ENCODE measurements around the gene ART1. TPM values are rescaled to one million over a fixed set of nuclear protein-coding genes. Genes with fewer than 3 reads are reported as not detected.

Gene ART1
- total and polyA plus RNA-seq, 4 donors = not detected

GRCh38 chr11:3622521-3622920, 22.4 kb upstream of the ART1 start:
- TF ChIP-seq ZBTB33 (IDR thresholded peaks at IDR 0.05) (no peak), TAF1 (conservative IDR thresholded peaks at IDR 0.05) (no peak), SP1 (IDR thresholded peaks at IDR 0.05) (no peak), RXRA (IDR thresholded peaks at IDR 0.05) (no peak), GABPA (IDR thresholded peaks at IDR 0.05 in 1 of 2, conservative IDR thresholded peaks at IDR 0.05 in 1 of 2) (no peak), JUND (IDR thresholded peaks at IDR 0.05) (no peak), CTCF (IDR thresholded peaks at IDR 0.05; ENCODE audit: low read depth, low read length, missing input control) (no peak), FOXA2 (IDR thresholded peaks at IDR 0.05) (no peak), HNF4A (conservative IDR thresholded peaks at IDR 0.05) (no peak), HNF4G (IDR thresholded peaks at IDR 0.05) (no peak), NR2F2 (IDR thresholded peaks at IDR 0.05) (no peak), FOXA1 (IDR thresholded peaks at IDR 0.05) (no peak), REST (IDR thresholded peaks at IDR 0.05) (no peak), ATF3 (IDR thresholded peaks at IDR 0.05) (no peak), YY1 (IDR thresholded peaks at IDR 0.05) (no peak)
- Histone ChIP-seq H3K9me3 (ENCODE audit: control insufficient read depth in 4 of 4, low read length in 3 of 4) (no peaks in the 10 kb centered on the region), H3K36me3 (ENCODE audit: control insufficient read depth in 4 of 4, insufficient read depth in 3 of 4, low read depth in 1 of 4, low read length in 3 of 4) (no peaks in the 10 kb centered on the region), H3K4me3 (ENCODE audit: low read depth in 1 of 3, low read length in 3 of 3) (no peak overlapping the region), H3K27me3 (ENCODE audit: control insufficient read depth in 4 of 4, insufficient read depth in 4 of 4, low read length in 3 of 4) (no peaks in the 10 kb centered on the region), H3K4me1 (ENCODE audit: control insufficient read depth in 4 of 4, insufficient read depth in 4 of 4, low read length in 3 of 4) (no peaks in the 10 kb centered on the region), H3K9ac (ENCODE audit: low read depth in 1 of 2, low read length in 2 of 2) (no peak overlapping the region), H3K27ac (ENCODE audit: low read depth in 1 of 2, low read length in 2 of 2) (no peak overlapping the region)
- DNase-seq (ENCODE audit: low spot score) = no peak
- WGBS = 71% methylated on average over 4 of the region's 4 CpGs

- TF ChIP-seq TAF1 (conservative IDR thresholded peaks at IDR 0.05) (no peak), GABPA (IDR thresholded peaks at IDR 0.05 in 1 of 2, conservative IDR thresholded peaks at IDR 0.05 in 1 of 2) (no peak), EGR1 (IDR thresholded peaks at IDR 0.05; ENCODE audit: low read depth in 2 of 2) (no peak), SP1 (IDR thresholded peaks at IDR 0.05) (no peak), ZBTB33 (IDR thresholded peaks at IDR 0.05) (no peak), HNF4A (conservative IDR thresholded peaks at IDR 0.05) (no peak), FOXA1 (IDR thresholded peaks at IDR 0.05) (no peak), ATF3 (IDR thresholded peaks at IDR 0.05) (no peak), HNF4G (IDR thresholded peaks at IDR 0.05) (no peak), RAD21 (IDR thresholded peaks at IDR 0.05) (no peak), MAX (IDR thresholded peaks at IDR 0.05) (no peak), CTCF (IDR thresholded peaks at IDR 0.05; ENCODE audit: low read depth, low read length, missing input control) (no peak), NR2F2 (IDR thresholded peaks at IDR 0.05) (no peak)
- H3K36me3 ChIP-seq (ENCODE audit: control insufficient read depth in 4 of 4, insufficient read depth in 3 of 4, low read depth in 1 of 4, low read length in 3 of 4) = no peaks in the 10 kb centered on the region
- WGBS = 94% methylated on average over 5 of the region's 5 CpGs
- no peak overlapping the region for H3K27ac ChIP-seq (ENCODE audit: low read depth in 1 of 2, low read length in 2 of 2)
- no peaks in the 10 kb centered on the region for H3K9me3 ChIP-seq (ENCODE audit: control insufficient read depth in 4 of 4, low read length in 3 of 4)
- no peak for DNase-seq (ENCODE audit: low spot score)
- no peaks in the 10 kb centered on the region for H3K27me3 ChIP-seq (ENCODE audit: control insufficient read depth in 4 of 4, insufficient read depth in 4 of 4, low read length in 3 of 4)
- H3K9ac ChIP-seq (ENCODE audit: low read depth in 1 of 2, low read length in 2 of 2) = no peak overlapping the region
- H3K4me3 ChIP-seq (ENCODE audit: low read depth in 1 of 3, low read length in 3 of 3) = no peak overlapping the region
- no peaks in the 10 kb centered on the region for H3K4me1 ChIP-seq (ENCODE audit: control insufficient read depth in 4 of 4, insufficient read depth in 4 of 4, low read length in 3 of 4)
Measured at GRCh38 chr11:3623121-3623520, 21.8 kb upstream of the ART1 start.
